ENCODE results near the gene SERPINE2. TPM values are rescaled to one million over a fixed set of nuclear protein-coding genes. Genes with fewer than 3 reads are reported as not detected.

The SERPINE2 gene
- polyA plus RNA-seq, 2 donors: 16.6 to 19.6 TPM

DNA sequence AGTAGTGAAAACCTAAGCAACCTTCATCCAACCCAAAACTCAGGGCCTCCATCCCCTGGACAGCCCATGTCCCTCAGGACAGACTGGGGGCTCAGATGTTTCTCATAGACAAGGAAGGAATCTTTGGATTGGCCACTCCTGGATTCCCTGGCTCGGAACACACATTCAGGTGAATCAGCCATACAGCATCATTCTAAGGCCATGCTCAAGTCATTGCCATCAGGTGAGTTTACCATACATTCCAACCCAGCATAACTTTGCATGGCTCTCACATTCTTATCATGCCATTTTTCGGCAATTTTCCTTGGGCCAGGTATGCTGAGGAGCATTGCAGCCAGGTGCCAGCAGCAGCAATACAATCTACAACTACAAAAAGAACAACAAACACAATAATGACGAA lies 34.6 kb upstream of the SERPINE2 start:
- H3K27me3 ChIP-seq (ENCODE audit: control insufficient read depth in 1 of 2, insufficient read depth in 2 of 2, low read length in 2 of 2): no peaks in the 10 kb centered on the region
- no peak overlapping the region for H3K27ac ChIP-seq (ENCODE audit: low read depth in 2 of 2, low read length in 1 of 2)
- no peaks in the 10 kb centered on the region for H3K36me3 ChIP-seq (ENCODE audit: control insufficient read depth in 2 of 2, insufficient read depth in 2 of 2, low read length in 1 of 2)
- 55 to 83% methylated on average over 3 of the region's 3 CpGs for WGBS, 2 donors
- H3K4me1 ChIP-seq (ENCODE audit: control insufficient read depth in 2 of 2, insufficient read depth in 2 of 2, low read length in 1 of 2): peaks cover 0 to 2% of the 10 kb centered on the region in 2 donors
- H3K4me3 ChIP-seq (ENCODE audit: low read depth in 1 of 2, low read length in 2 of 2): no peak overlapping the region
- H3K9me3 ChIP-seq (ENCODE audit: control insufficient read depth in 2 of 2, insufficient read depth in 1 of 2, low read depth in 1 of 2, low read length in 1 of 2): peaks cover 0 to 2% of the 10 kb centered on the region in 2 donors

GRCh38 chr2:224072541-224073188 lies 33.6 kb upstream of the SERPINE2 start:
- 64 to 73% methylated on average over 4 of the region's 4 CpGs for WGBS, 2 donors
- H3K27ac ChIP-seq (ENCODE audit: low read depth in 2 of 2, low read length in 1 of 2): no peak overlapping the region
- no peaks in the 10 kb centered on the region for H3K36me3 ChIP-seq (ENCODE audit: control insufficient read depth in 2 of 2, insufficient read depth in 2 of 2, low read length in 1 of 2)
- H3K27me3 ChIP-seq (ENCODE audit: control insufficient read depth in 1 of 2, insufficient read depth in 2 of 2, low read length in 2 of 2): no peaks in the 10 kb centered on the region
- H3K4me3 ChIP-seq (ENCODE audit: low read depth in 1 of 2, low read length in 2 of 2): no peak overlapping the region
- H3K4me1 ChIP-seq (ENCODE audit: control insufficient read depth in 2 of 2, insufficient read depth in 2 of 2, low read length in 1 of 2): peaks cover 0 to 2% of the 10 kb centered on the region in 2 donors
- H3K9me3 ChIP-seq (ENCODE audit: control insufficient read depth in 2 of 2, insufficient read depth in 1 of 2, low read depth in 1 of 2, low read length in 1 of 2): peaks cover 0 to 2% of the 10 kb centered on the region in 2 donors

DNA sequence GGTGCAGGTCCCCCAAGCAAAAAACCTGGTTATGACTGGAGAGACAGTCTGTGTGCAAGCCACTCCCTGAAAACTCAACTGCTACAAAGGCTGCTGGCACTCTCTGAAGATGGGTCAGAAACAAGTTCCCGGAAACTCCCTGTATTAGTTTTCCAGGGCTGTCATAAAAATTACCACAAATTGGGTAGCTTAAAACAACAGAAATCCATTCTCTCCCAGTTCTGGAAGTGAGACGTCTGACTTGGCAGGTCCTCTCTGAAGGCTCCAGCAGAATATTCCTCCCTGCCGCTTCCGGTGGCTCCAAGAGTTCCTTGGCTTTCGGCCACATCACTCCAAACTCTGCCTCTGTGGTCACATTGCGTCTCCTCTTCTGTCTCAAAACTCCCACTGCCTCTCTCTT lies 30.1 kb upstream of the SERPINE2 start:
- no peaks in the 10 kb centered on the region for H3K9me3 ChIP-seq (ENCODE audit: control insufficient read depth in 2 of 2, insufficient read depth in 1 of 2, low read depth in 1 of 2, low read length in 1 of 2)
- peaks cover 0 to 2% of the 10 kb centered on the region in 2 donors for H3K4me1 ChIP-seq (ENCODE audit: control insufficient read depth in 2 of 2, insufficient read depth in 2 of 2, low read length in 1 of 2)
- H3K27me3 ChIP-seq (ENCODE audit: control insufficient read depth in 1 of 2, insufficient read depth in 2 of 2, low read length in 2 of 2): no peaks in the 10 kb centered on the region
- no peaks in the 10 kb centered on the region for H3K36me3 ChIP-seq (ENCODE audit: control insufficient read depth in 2 of 2, insufficient read depth in 2 of 2, low read length in 1 of 2)
- 43 to 64% methylated on average over 6 of the region's 6 CpGs for WGBS, 2 donors
- H3K27ac ChIP-seq (ENCODE audit: low read depth in 2 of 2, low read length in 1 of 2): no peak overlapping the region
- no peak overlapping the region for H3K4me3 ChIP-seq (ENCODE audit: low read depth in 1 of 2, low read length in 2 of 2)

DNA sequence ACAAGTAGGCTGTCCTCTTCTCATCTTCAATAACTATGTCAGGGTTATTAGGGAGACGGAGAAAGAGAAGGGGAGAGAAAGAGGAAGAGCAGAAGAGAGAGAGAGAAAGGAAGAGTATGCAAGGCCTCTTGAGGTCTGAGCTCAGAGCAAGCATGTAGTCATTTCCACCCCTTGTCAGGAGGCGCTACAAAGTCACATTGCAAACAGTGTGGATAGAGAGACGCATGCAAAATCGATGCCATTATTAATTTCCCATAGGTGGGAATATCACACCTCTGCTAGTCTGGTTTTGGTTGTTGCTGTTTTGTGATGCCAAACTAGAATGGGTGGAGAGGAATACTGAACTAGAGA lies 24.2 kb upstream of the SERPINE2 start:
- Histone ChIP-seq H3K4me1 (ENCODE audit: control insufficient read depth in 2 of 2, insufficient read depth in 2 of 2, low read length in 1 of 2) (no peaks in the 10 kb centered on the region), H3K27me3 (ENCODE audit: control insufficient read depth in 1 of 2, insufficient read depth in 2 of 2, low read length in 2 of 2) (no peaks in the 10 kb centered on the region), H3K27ac (ENCODE audit: low read depth in 2 of 2, low read length in 1 of 2) (no peak overlapping the region), H3K9me3 (ENCODE audit: control insufficient read depth in 2 of 2, insufficient read depth in 1 of 2, low read depth in 1 of 2, low read length in 1 of 2) (no peaks in the 10 kb centered on the region), H3K4me3 (ENCODE audit: low read depth in 1 of 2, low read length in 2 of 2) (no peak overlapping the region), H3K36me3 (ENCODE audit: control insufficient read depth in 2 of 2, insufficient read depth in 2 of 2, low read length in 1 of 2) (no peaks in the 10 kb centered on the region)
- WGBS, 2 donors: 95% methylated on average over 4 of the region's 4 CpGs

DNA sequence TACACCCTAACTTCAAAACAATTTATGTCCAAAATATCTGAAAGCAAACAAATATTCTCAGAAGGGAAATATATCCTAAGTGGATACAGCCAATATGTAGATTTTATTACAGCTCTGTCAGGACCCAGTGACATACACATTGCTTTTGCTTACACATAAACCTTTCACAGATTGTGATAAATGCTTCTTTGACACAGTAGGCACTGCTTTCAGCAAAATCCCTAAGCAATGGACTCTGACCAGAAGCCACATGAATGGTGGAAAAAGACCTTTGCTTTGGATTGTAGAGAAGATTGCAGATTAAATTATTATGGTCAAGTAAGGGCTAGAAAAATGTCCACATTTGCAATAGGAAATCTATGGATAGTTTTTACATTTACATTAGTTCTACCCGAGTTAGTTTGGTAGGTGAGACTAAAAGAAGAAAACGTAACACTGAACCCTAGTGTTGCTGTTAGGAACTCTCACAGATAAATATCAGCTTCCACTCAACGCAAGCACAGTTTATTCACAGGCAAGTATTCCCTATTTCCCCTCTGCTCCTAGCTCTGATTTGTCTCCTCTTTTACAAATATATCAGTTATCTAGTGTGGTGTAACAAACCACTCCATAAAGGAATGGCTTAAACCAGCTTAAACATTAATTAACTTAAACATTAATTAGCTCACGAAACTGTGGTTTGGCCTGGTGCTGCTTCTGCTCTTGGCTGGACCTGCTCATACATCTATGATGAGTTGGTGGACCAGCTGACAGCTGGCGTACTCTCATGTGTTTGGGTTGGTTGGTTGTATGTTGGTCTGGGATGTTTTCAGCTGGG lies 23.6 kb upstream of the SERPINE2 start:
- Histone ChIP-seq H3K27me3 (ENCODE audit: control insufficient read depth in 1 of 2, insufficient read depth in 2 of 2, low read length in 2 of 2) (no peaks in the 10 kb centered on the region), H3K9me3 (ENCODE audit: control insufficient read depth in 2 of 2, insufficient read depth in 1 of 2, low read depth in 1 of 2, low read length in 1 of 2) (no peaks in the 10 kb centered on the region), H3K4me3 (ENCODE audit: low read depth in 1 of 2, low read length in 2 of 2) (no peak overlapping the region), H3K36me3 (ENCODE audit: control insufficient read depth in 2 of 2, insufficient read depth in 2 of 2, low read length in 1 of 2) (no peaks in the 10 kb centered on the region), H3K4me1 (ENCODE audit: control insufficient read depth in 2 of 2, insufficient read depth in 2 of 2, low read length in 1 of 2) (peaks cover 0 to 2% of the 10 kb centered on the region in 2 donors), H3K27ac (ENCODE audit: low read depth in 2 of 2, low read length in 1 of 2) (no peak overlapping the region)
- 74 to 79% methylated on average over 5 of the region's 5 CpGs for WGBS, 2 donors

GRCh38 chr2:224060783-224061482 lies 21.8 kb upstream of the SERPINE2 start:
- H3K27me3 ChIP-seq (ENCODE audit: control insufficient read depth in 1 of 2, insufficient read depth in 2 of 2, low read length in 2 of 2): no peaks in the 10 kb centered on the region
- 88 to 90% methylated on average over 2 of the region's 2 CpGs for WGBS, 2 donors
- no peaks in the 10 kb centered on the region for H3K36me3 ChIP-seq (ENCODE audit: control insufficient read depth in 2 of 2, insufficient read depth in 2 of 2, low read length in 1 of 2)
- no peaks in the 10 kb centered on the region for H3K9me3 ChIP-seq (ENCODE audit: control insufficient read depth in 2 of 2, insufficient read depth in 1 of 2, low read depth in 1 of 2, low read length in 1 of 2)
- H3K4me3 ChIP-seq (ENCODE audit: low read depth in 1 of 2, low read length in 2 of 2): no peak overlapping the region
- H3K4me1 ChIP-seq (ENCODE audit: control insufficient read depth in 2 of 2, insufficient read depth in 2 of 2, low read length in 1 of 2): peaks cover 0 to 2% of the 10 kb centered on the region in 2 donors
- H3K27ac ChIP-seq (ENCODE audit: low read depth in 2 of 2, low read length in 1 of 2): no peak overlapping the region

- Histone ChIP-seq H3K4me3 (ENCODE audit: low read depth in 1 of 2, low read length in 2 of 2) (no peak overlapping the region), H3K36me3 (ENCODE audit: control insufficient read depth in 2 of 2, insufficient read depth in 2 of 2, low read length in 1 of 2) (no peaks in the 10 kb centered on the region), H3K27ac (ENCODE audit: low read depth in 2 of 2, low read length in 1 of 2) (no peak overlapping the region), H3K4me1 (ENCODE audit: control insufficient read depth in 2 of 2, insufficient read depth in 2 of 2, low read length in 1 of 2) (peaks cover 0 to 2% of the 10 kb centered on the region in 2 donors), H3K9me3 (ENCODE audit: control insufficient read depth in 2 of 2, insufficient read depth in 1 of 2, low read depth in 1 of 2, low read length in 1 of 2) (no peaks in the 10 kb centered on the region), H3K27me3 (ENCODE audit: control insufficient read depth in 1 of 2, insufficient read depth in 2 of 2, low read length in 2 of 2) (no peaks in the 10 kb centered on the region)
- WGBS, 2 donors: 67 to 76% methylated on average over 1 of the region's 1 CpG
These were observed 20.1 kb upstream of the SERPINE2 start for GRCh38 chr2:224059178-224059577.

DNA sequence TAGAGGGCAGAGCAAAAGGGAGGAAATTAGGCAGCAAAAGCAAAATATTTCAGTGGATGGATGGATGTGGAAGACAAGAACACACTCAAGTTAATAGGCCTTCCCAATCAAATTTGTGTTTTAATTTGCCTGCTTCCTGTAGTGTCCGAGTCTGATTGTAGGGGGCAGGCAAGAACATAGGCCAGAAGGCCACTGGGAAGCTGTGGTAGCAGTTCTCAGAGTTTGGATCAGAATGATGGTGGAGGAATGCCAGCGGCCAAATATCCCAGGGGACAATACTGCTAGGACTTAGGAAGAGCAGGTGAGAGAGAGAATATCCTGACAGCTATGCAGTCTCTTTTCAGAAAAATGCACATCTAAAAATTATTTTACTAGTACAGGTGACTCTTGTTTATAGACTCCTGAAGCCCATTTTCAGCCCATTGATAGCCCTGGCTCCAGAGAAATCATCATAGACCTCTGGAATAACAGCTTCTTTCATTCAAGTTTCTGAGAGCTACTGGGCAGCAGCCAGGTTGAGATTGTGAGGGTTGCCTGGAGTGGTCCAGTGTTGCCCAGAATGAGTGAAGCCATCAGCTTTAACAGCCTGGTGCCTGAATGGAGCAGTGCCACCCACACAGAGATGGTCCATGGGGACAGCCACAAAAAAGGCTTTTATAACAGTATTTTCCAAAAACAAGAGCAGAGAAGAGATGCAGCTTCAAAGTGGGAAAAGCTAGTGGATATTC lies 19.1 kb upstream of the SERPINE2 start:
- Histone ChIP-seq H3K4me3 (ENCODE audit: low read depth in 1 of 2, low read length in 2 of 2) (no peak overlapping the region), H3K27ac (ENCODE audit: low read depth in 2 of 2, low read length in 1 of 2) (no peak overlapping the region), H3K4me1 (ENCODE audit: control insufficient read depth in 2 of 2, insufficient read depth in 2 of 2, low read length in 1 of 2) (peaks cover 0 to 2% of the 10 kb centered on the region in 2 donors), H3K36me3 (ENCODE audit: control insufficient read depth in 2 of 2, insufficient read depth in 2 of 2, low read length in 1 of 2) (no peaks in the 10 kb centered on the region), H3K27me3 (ENCODE audit: control insufficient read depth in 1 of 2, insufficient read depth in 2 of 2, low read length in 2 of 2) (no peaks in the 10 kb centered on the region), H3K9me3 (ENCODE audit: control insufficient read depth in 2 of 2, insufficient read depth in 1 of 2, low read depth in 1 of 2, low read length in 1 of 2) (no peaks in the 10 kb centered on the region)
- WGBS, 2 donors: 84 to 87% methylated on average over 2 of the region's 2 CpGs

GRCh38 chr2:224056889-224057288 lies 17.8 kb upstream of the SERPINE2 start:
- peaks cover 0 to 2% of the 10 kb centered on the region in 2 donors for H3K4me1 ChIP-seq (ENCODE audit: control insufficient read depth in 2 of 2, insufficient read depth in 2 of 2, low read length in 1 of 2)
- 95 to 96% methylated on average over 1 of the region's 1 CpG for WGBS, 2 donors
- H3K4me3 ChIP-seq (ENCODE audit: low read depth in 1 of 2, low read length in 2 of 2): no peak overlapping the region
- no peak overlapping the region for H3K27ac ChIP-seq (ENCODE audit: low read depth in 2 of 2, low read length in 1 of 2)
- H3K36me3 ChIP-seq (ENCODE audit: control insufficient read depth in 2 of 2, insufficient read depth in 2 of 2, low read length in 1 of 2): no peaks in the 10 kb centered on the region
- no peaks in the 10 kb centered on the region for H3K9me3 ChIP-seq (ENCODE audit: control insufficient read depth in 2 of 2, insufficient read depth in 1 of 2, low read depth in 1 of 2, low read length in 1 of 2)
- no peaks in the 10 kb centered on the region for H3K27me3 ChIP-seq (ENCODE audit: control insufficient read depth in 1 of 2, insufficient read depth in 2 of 2, low read length in 2 of 2)

All from esophagus (tissue), 2 donors.